Upper lobe of left lung (tissue), 4 donors: ENCODE measurements around the gene LACTBL1.

Experiments used
- EP300 ChIP-seq, 4 donors: sonication (generic); formaldehyde crosslinking; IDR thresholded peaks; one replicate each; pipeline ENCODE4 v1.5.1; 2017; ENCODE audit warnings: antibody characterized with exemption in 4 of 4, control low read depth in 2 of 4
- POLR2AphosphoS5 ChIP-seq, 2 donors: sonication (generic); formaldehyde crosslinking; IDR thresholded peaks; one replicate each; pipeline ENCODE4 v1.5.1; 2017; ENCODE audit warnings: antibody characterized with exemption in 2 of 2
- TF ChIP-seq, protein P1 (sequence below), 6 experiments: fragments of 450-650 bp in 4 of 6; fragments of 200-600 bp in 2 of 6; sonication (generic) in 2 of 6; IDR thresholded peaks; one replicate each; pipeline ENCODE4 v1.5.1; 2016 to 2019; ENCODE audit warnings: antibody characterized with exemption in 6 of 6

DNA sequence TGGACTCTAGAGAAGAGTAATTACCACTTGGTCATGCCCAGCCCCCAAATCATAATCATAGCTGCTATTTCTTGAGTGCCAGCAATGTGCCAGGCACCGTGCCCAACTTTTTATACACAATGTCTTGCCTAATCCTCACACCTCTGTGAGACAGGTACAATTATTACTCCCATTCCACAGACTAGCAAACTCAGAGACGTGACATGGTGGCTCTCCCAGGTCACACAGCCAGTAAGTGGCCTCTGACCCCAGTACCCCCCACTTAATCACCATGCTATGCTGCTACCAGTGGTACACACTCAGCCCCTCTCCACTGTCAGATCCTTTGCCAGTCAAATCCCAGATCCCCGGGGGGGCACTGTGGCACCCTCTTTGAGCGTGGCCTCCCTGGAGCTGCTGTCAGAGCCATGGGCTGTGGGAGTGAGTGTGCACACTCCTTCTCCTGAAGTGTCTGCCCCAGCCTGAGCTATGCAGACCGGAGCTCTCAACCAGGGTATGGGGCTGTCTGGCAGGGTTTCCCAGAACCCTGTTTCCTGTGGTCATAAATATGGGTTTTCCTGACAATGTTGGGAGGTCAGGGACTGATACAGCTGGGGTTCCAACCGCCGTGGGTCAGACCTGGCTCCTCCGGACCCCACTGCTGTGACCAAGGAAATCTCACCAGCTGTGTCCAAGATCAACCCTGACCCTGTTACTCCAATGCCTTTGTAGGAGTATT is 51.8 kb downstream of the LACTBL1 start:
- TF ChIP-seq, protein P1, sequence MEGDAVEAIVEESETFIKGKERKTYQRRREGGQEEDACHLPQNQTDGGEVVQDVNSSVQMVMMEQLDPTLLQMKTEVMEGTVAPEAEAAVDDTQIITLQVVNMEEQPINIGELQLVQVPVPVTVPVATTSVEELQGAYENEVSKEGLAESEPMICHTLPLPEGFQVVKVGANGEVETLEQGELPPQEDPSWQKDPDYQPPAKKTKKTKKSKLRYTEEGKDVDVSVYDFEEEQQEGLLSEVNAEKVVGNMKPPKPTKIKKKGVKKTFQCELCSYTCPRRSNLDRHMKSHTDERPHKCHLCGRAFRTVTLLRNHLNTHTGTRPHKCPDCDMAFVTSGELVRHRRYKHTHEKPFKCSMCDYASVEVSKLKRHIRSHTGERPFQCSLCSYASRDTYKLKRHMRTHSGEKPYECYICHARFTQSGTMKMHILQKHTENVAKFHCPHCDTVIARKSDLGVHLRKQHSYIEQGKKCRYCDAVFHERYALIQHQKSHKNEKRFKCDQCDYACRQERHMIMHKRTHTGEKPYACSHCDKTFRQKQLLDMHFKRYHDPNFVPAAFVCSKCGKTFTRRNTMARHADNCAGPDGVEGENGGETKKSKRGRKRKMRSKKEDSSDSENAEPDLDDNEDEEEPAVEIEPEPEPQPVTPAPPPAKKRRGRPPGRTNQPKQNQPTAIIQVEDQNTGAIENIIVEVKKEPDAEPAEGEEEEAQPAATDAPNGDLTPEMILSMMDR (IDR thresholded peaks at IDR 0.05) = no peak
- TF ChIP-seq POLR2AphosphoS5 (IDR thresholded peaks at IDR 0.05) (no peak), EP300 (IDR thresholded peaks at IDR 0.05) (no peak)
